Measurements from ENCODE around the gene PDE6B. TPM values are rescaled to one million over a fixed set of nuclear protein-coding genes. Genes with fewer than 3 reads are reported as not detected.

PDE6B gene
- total and polyA plus RNA-seq, 2 of the 13 experiments (the other 11 are each of a cell fraction or from before 2014, with no cell fraction given): 0.38 to 0.40 TPM

GRCh38 chr4:649293-649625 lies 23.9 kb downstream of the PDE6B start:
- no CpG with 5 or more reads among the region's 7 CpGs for WGBS (ENCODE audit: low lambda C conversion rate)
- no TSS peak for BruUV-seq (replicated peaks)
- H3K9ac ChIP-seq (ENCODE audit: insufficient read depth, low read depth, low read length): no peak overlapping the region
- peaks cover 16 to 63% of the 10 kb centered on the region in 2 experiments for H3K27me3 ChIP-seq (ENCODE audit: control insufficient read depth in 1 of 2, insufficient read depth in 2 of 2, low read length in 2 of 2)
- no peak overlapping the region for H2AFZ ChIP-seq (ENCODE audit: low read length)
- no peaks in the 10 kb centered on the region for H4K20me1 ChIP-seq (ENCODE audit: insufficient read depth, low read length)
- no peaks in the 10 kb centered on the region for H3K36me3 ChIP-seq (replicated peaks in 1 of 2; ENCODE audit: control insufficient read depth in 1 of 2, insufficient read depth in 2 of 2, low read length in 2 of 2)
- CTCF ChIA-PET (ENCODE audit: low intra/inter-chr PET ratio, low total read pairs): no interaction called here
- TF ChIP-seq ZNF790 (CRISPR knock-in tag; IDR thresholded peaks at IDR 0.05; ENCODE audit: borderline replicate concordance) (no peak), MYNN (CRISPR knock-in tag; IDR thresholded peaks at IDR 0.05; ENCODE audit: low read depth) (no peak), SOX13 (IDR thresholded peaks at IDR 0.05) (no peak), SOX13 (CRISPR knock-in tag; conservative IDR thresholded peaks at IDR 0.05 in 1 of 2, IDR thresholded peaks at IDR 0.05 in 1 of 2) (no peak), NR2C2 (CRISPR knock-in tag; IDR thresholded peaks at IDR 0.05; ENCODE audit: borderline replicate concordance) (no peak), CSRNP2 (CRISPR knock-in tag; conservative IDR thresholded peaks at IDR 0.05; ENCODE audit: low read depth) (no peak), CHD4 (IDR thresholded peaks at IDR 0.05; ENCODE audit: borderline replicate concordance, low read length) (no peak), BHLHE40 (IDR thresholded peaks at IDR 0.05; ENCODE audit: low read length) (no peak), REXO4 (CRISPR knock-in tag; IDR thresholded peaks at IDR 0.05; ENCODE audit: borderline replicate concordance) (no peak), JUN (CRISPR knock-in tag; IDR thresholded peaks at IDR 0.05) (no peak)
- no peaks in the 10 kb centered on the region for H3K79me2 ChIP-seq (ENCODE audit: insufficient read depth, low read length)
- intact Hi-C loops (cut with micrococcal nuclease; ENCODE audit: unreplicated experiment) (no loop called here), in situ Hi-C loops (cut with HindIII; ENCODE audit: extremely low pct_ligation_motif_present, low pct_unique_long_range_greater_than_20kb) (no loop called here)
- POLR2A ChIA-PET: interaction anchor here (1.2 kb wide), 1 partner anchor 25 kb away, joined by 3 read pairs; the partner anchor contains the start of genes ATP5ME and MYL5
- no peak for FAIRE-seq
- no peak for DNase-seq (ENCODE audit: low spot score)
- no peak overlapping the region for H3K27ac ChIP-seq (ENCODE audit: extremely low read length, insufficient read depth, low read length)
- H3K4me3 ChIP-seq (replicated peaks in 1 of 3; ENCODE audit: insufficient read depth in 1 of 3, low read depth in 2 of 3, low read length in 3 of 3): no peak overlapping the region
- no peak for ATAC-seq
- H3K4me1 ChIP-seq (ENCODE audit: insufficient read depth, low read length): peaks cover 35% of the 10 kb centered on the region
- H3K9me3 ChIP-seq (ENCODE audit: low read length): no peaks in the 10 kb centered on the region
- no peak overlapping the region for H3K4me2 ChIP-seq (ENCODE audit: low read depth, low read length)
